ENCODE measurements around the gene ERI2. TPM values are rescaled to one million over a fixed set of nuclear protein-coding genes. Genes with fewer than 3 reads are reported as not detected.

Gene ERI2
- total RNA-seq, 2 donors from 2014 or later: 31.6 to 35.2 TPM

DNA sequence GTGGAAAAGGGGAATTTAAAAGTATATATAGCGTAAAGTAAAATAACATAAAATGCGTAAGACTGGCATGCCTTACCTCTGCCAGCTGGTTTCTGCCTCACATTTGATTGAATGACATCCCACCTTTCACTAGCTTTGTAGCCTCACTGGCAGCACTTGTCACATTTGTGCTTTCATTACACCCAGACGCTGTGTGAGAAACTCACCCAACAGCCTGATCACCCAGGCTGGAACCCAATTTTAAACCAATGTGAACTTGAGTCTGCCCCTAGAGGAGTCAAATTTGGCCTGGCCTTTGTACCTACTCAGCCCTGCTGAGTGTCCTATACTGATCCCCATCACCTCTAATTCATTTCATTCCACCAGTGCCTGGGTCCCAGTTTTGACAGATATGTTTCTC lies 59.8 kb downstream of the ERI2 start:
- Histone ChIP-seq H3K27ac (no peak overlapping the region), H3K9me3 (no peaks in the 10 kb centered on the region), H3K27me3 (replicated peaks; ENCODE audit: insufficient read depth) (no peaks in the 10 kb centered on the region), H3K4me3 (no peak overlapping the region), H3K4me1 (replicated peaks) (peaks cover 4% of the 10 kb centered on the region), H3K36me3 (no peaks in the 10 kb centered on the region)
- DNase-seq (ENCODE audit: low spot score): no peak
- 96% methylated on average over 3 of the region's 3 CpGs for WGBS
- TF ChIP-seq POLR2AphosphoS5 (IDR thresholded peaks at IDR 0.05): no peak
- TF ChIP-seq POLR2A (IDR thresholded peaks at IDR 0.05): no peak
- TF ChIP-seq, protein P1, sequence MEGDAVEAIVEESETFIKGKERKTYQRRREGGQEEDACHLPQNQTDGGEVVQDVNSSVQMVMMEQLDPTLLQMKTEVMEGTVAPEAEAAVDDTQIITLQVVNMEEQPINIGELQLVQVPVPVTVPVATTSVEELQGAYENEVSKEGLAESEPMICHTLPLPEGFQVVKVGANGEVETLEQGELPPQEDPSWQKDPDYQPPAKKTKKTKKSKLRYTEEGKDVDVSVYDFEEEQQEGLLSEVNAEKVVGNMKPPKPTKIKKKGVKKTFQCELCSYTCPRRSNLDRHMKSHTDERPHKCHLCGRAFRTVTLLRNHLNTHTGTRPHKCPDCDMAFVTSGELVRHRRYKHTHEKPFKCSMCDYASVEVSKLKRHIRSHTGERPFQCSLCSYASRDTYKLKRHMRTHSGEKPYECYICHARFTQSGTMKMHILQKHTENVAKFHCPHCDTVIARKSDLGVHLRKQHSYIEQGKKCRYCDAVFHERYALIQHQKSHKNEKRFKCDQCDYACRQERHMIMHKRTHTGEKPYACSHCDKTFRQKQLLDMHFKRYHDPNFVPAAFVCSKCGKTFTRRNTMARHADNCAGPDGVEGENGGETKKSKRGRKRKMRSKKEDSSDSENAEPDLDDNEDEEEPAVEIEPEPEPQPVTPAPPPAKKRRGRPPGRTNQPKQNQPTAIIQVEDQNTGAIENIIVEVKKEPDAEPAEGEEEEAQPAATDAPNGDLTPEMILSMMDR (IDR thresholded peaks at IDR 0.05): no peak
- intact Hi-C loops (cut with DNase I): no loop called here

Small RNA genes lying within 50 kb of the gene (small RNA-seq; reads per million reads assigned to genes)
- gene RF00618 (0 reads per million in 2 donors), gene RNU6-944P (0 reads per million in 2 donors)

Other genes starting within 250 kb of the ERI2 start
- not detected for gene ACSM2B, start 230.1 kb downstream of the ERI2 start, total RNA-seq
- 10 to 100 TPM in 1 of 2 donors, 1 to 10 TPM in 1; 7.7 to 24.6 TPM for gene ACSM1, start 108.8 kb downstream of the ERI2 start, total RNA-seq
- gene THUMPD1, start 64.7 kb downstream of the ERI2 start, total RNA-seq: 100 to 1,000 TPM; 107 to 167 TPM
- 10 to 100 TPM; 65.9 to 99.6 TPM for gene ACSM3, start 42.5 kb downstream of the ERI2 start, total RNA-seq
- 10 to 100 TPM; 12.1 to 67.1 TPM for gene REXO5, start 55 bp upstream of the ERI2 start, total RNA-seq
- 10 to 100 TPM in 1 of 2 donors, 1 to 10 TPM in 1; 7.2 to 16.5 TPM for gene DCUN1D3, start 93.9 kb upstream of the ERI2 start, total RNA-seq
- gene LYRM1, start 94.3 kb upstream of the ERI2 start, total RNA-seq: 10 to 100 TPM; 26.1 to 64.5 TPM